HepG2 (cell line): ENCODE data around the gene TSKU. TPM values are rescaled to one million over a fixed set of nuclear protein-coding genes. Genes with fewer than 3 reads are reported as not detected.
A peak's percentile ranks its signal among the peaks of the same experiment; 100 is the strongest.

Source experiments
- BORCS8-MEF2B ChIP-seq: sonication (generic); formaldehyde crosslinking; IDR thresholded peaks from 2 replicates; pipeline ENCODE4 v1.8.0; 2022; ENCODE audit warnings: mild to moderate bottlenecking, missing genetic modification reagents
- CERS6 ChIP-seq: sonication (generic); formaldehyde crosslinking; IDR thresholded peaks from 2 replicates; pipeline ENCODE4 v1.5.0; 2020; ENCODE audit warnings: missing genetic modification reagents
- DMAP1 ChIP-seq: IDR thresholded peaks from 2 replicates; pipeline ENCODE4 v1.6.1; 2016
- ESRRA ChIP-seq: sonication (generic); formaldehyde crosslinking; IDR thresholded peaks from 2 replicates; pipeline ENCODE4 v1.5.1; 2020; ENCODE audit warnings: mild to moderate bottlenecking, low read depth, missing genetic modification reagents
- ETS1 ChIP-seq: sonication (generic); formaldehyde crosslinking; IDR thresholded peaks from 2 replicates; pipeline ENCODE4 v1.4.0; 2020; ENCODE audit warnings: missing genetic modification reagents
- HHEX ChIP-seq: IDR thresholded peaks from 2 replicates; pipeline ENCODE4 v1.6.1; 2016; ENCODE audit warnings: control low read depth
- HNF4A ChIP-seq: sonication (generic); formaldehyde crosslinking; IDR thresholded peaks from 2 replicates; pipeline ENCODE4 v1.4.0; 2020; ENCODE audit warnings: missing genetic modification reagents
- JUNB ChIP-seq: sonication (generic); formaldehyde crosslinking; IDR thresholded peaks from 2 replicates; pipeline ENCODE4 v1.8.0; 2022; ENCODE audit warnings: missing genetic modification reagents, mild to moderate bottlenecking, borderline replicate concordance
- KLF16 ChIP-seq, 2 experiments: sonication (generic) in 1 of 2; formaldehyde crosslinking in 1 of 2; IDR thresholded peaks; 2 replicates each; pipeline versions ENCODE4 v1.6.1 to v1.8.0; 2016 to 2023; ENCODE audit warnings: missing genetic modification reagents in 2 of 2, missing compliant biosample characterization in 1 of 2
- KLF6 ChIP-seq: IDR thresholded peaks from 2 replicates; pipeline ENCODE4 v1.8.0; 2016; ENCODE audit warnings: missing biosample characterization, missing genetic modification reagents
- KMT2B ChIP-seq: IDR thresholded peaks from 2 replicates; pipeline ENCODE4 v1.6.1; 2016; ENCODE audit warnings: missing genetic modification reagents, missing compliant biosample characterization
- MBNL3 ChIP-seq: fragments of 250-450 bp; sonication (Bioruptor Pico); conservative IDR thresholded peaks from 2 replicates; pipeline ENCODE4 v1.8.0; 2022; ENCODE audit warnings: mild to moderate bottlenecking, inconsistent platforms
- PPARG ChIP-seq: conservative IDR thresholded peaks from 2 replicates; pipeline ENCODE4 v1.6.1; 2016; ENCODE audit warnings: missing biosample characterization, missing genetic modification reagents
- SOX6 ChIP-seq, 2 experiments: fragments of 450-650 bp in 1 of 2; sonication (generic) in 1 of 2; formaldehyde crosslinking in 1 of 2; IDR thresholded peaks; 2 replicates each; pipeline versions ENCODE4 v1.4.0 to v1.6.1; 2017 to 2020; ENCODE audit warnings: antibody characterized with exemption in 1 of 2, mild to moderate bottlenecking in 1 of 2, missing genetic modification reagents in 1 of 2
- THAP11 ChIP-seq: IDR thresholded peaks from 2 replicates; pipeline ENCODE4 v1.6.1; 2016; ENCODE audit warnings: missing biosample characterization, missing genetic modification reagents
- ZBED4 ChIP-seq: sonication (generic); formaldehyde crosslinking; IDR thresholded peaks from 2 replicates; pipeline ENCODE4 v1.4.0; 2020; ENCODE audit warnings: missing genetic modification reagents, borderline replicate concordance
- ZBTB37 ChIP-seq: sonication (generic); formaldehyde crosslinking; IDR thresholded peaks from 2 replicates; pipeline ENCODE4 v1.4.0; 2020; ENCODE audit warnings: mild to moderate bottlenecking, missing genetic modification reagents
- ZFX ChIP-seq: sonication (generic); formaldehyde crosslinking; IDR thresholded peaks from 2 replicates; pipeline ENCODE4 v1.4.0; 2020; ENCODE audit warnings: mild to moderate bottlenecking, low read depth, missing genetic modification reagents, moderate library complexity
- ZNF136 ChIP-seq: sonication (generic); formaldehyde crosslinking; IDR thresholded peaks from 2 replicates; pipeline ENCODE4 v1.8.1; 2022; ENCODE audit warnings: low read depth, mild to moderate bottlenecking, moderate library complexity, missing genetic modification reagents
- ZNF317 ChIP-seq: sonication (generic); formaldehyde crosslinking; IDR thresholded peaks from 2 replicates; pipeline ENCODE4 v1.5.0; 2020; ENCODE audit warnings: mild to moderate bottlenecking, missing genetic modification reagents
- ZNF350 ChIP-seq: sonication (generic); formaldehyde crosslinking; IDR thresholded peaks from 2 replicates; pipeline ENCODE4 v1.4.0; 2020; ENCODE audit warnings: mild to moderate bottlenecking, low read depth, missing genetic modification reagents, borderline replicate concordance
- ZNF678 ChIP-seq: sonication (generic); formaldehyde crosslinking; IDR thresholded peaks from 2 replicates; pipeline ENCODE4 v1.4.0; 2020; ENCODE audit warnings: mild to moderate bottlenecking, missing genetic modification reagents
- polyA plus RNA-seq, 8 experiments: library from polyadenylated mRNA; depleted of rRNA in 3 of 8; stranded (reverse) in 7 of 8; unstranded in 1 of 8; fragments of >200 nt; fragmentation: Illumina TruSeq in 4 of 8; extraction: Trizol in 4 of 8; gene quantifications; 2 replicates each; pipeline versions ENCODE4 v1.2.1 to v1.2.3, GENCODE V29; 2011 to 2016; ENCODE audit warnings: low read depth in 4 of 8, missing spikeins in 1 of 8, mixed read lengths in 1 of 8; ENCODE audit not compliant: insufficient read depth in 1 of 8
- total RNA-seq, 5 experiments: library from RNA; depleted of rRNA; stranded (reverse); fragments of >200 nt; fragmentation: Illumina TruSeq; extraction: Trizol; gene quantifications; 2 replicates each; pipeline ENCODE4 v1.2.3, GENCODE V29; 2016; ENCODE audit warnings: low read depth in 1 of 5

Gene TSKU
- total and polyA plus RNA-seq, 2 of the 13 experiments (the other 11 are each of a cell fraction or from before 2014, with no cell fraction given): 20.3 to 21.4 TPM

GRCh38 chr11:76769645-76770586, 13.2 kb upstream of the TSKU start (continued):
- TF ChIP-seq ETS1 (CRISPR knock-in tag) (no peak), ZBTB37 (CRISPR knock-in tag) (no peak), CERS6 (no peak), ZNF350 (CRISPR knock-in tag) (no peak; the same call in 1 of the 2 replicates), THAP11 (CRISPR knock-in tag) (peak; percentile 59; the same call in 1 of the 2 replicates), KLF16 (CRISPR knock-in tag; IDR thresholded peaks at IDR 0.05) (0 out of 4 replicates have a peak, but pooled peaks of 1 of the 2 experiments have one; percentile 20), ZBED4 (no peak), HHEX (CRISPR knock-in tag) (no peak), PPARG (CRISPR knock-in tag) (no peak), MBNL3 (CRISPR knock-in tag) (no peak), JUNB (CRISPR knock-in tag) (no peak), ZNF678 (no peak), KLF6 (no peak), BORCS8-MEF2B (CRISPR knock-in tag) (0 out of 2 replicates have a peak, but pooled peaks have one; percentile 15), SOX6 (IDR thresholded peaks at IDR 0.05) (no peak), SOX6 (CRISPR knock-in tag; IDR thresholded peaks at IDR 0.05) (peak; percentile 59), DMAP1 (CRISPR knock-in tag) (0 out of 2 replicates have a peak, but pooled peaks have one; percentile 39), ZFX (no peak; the same call in none of the 2 replicates), ZNF136 (CRISPR knock-in tag) (no peak), ESRRA (CRISPR knock-in tag) (peak; percentile 82), HNF4A (CRISPR knock-in tag) (peak; percentile 91), KMT2B (CRISPR knock-in tag) (no peak), ZNF317 (no peak)
